ENCODE results near the gene RAD51B.

GRCh38 chr14:68444449-68445168 lies 625.0 kb downstream of the RAD51B start:
- TF ChIP-seq CTCF (IDR thresholded peaks at IDR 0.05) (no peak), POLR2A (IDR thresholded peaks at IDR 0.05) (no peak)
